Body of pancreas (tissue), 4 donors: ENCODE data around the gene SNX20. TPM values are rescaled to one million over a fixed set of nuclear protein-coding genes. Genes with fewer than 3 reads are reported as not detected.

ENCODE experiments used
- ATAC-seq: fragments of 150-250 bp; one replicate; pipeline ENCODE4 v1.9.1; 2016
- DNase-seq, 4 donors: peaks; one replicate each; pipeline ENCODE4 v3.0.0-alpha.2; 2019
- H3K27ac ChIP-seq, 4 donors: fragments of 200-600 bp; sonication (generic); 1 replicate in 3 of 4; 2 replicates in 1 of 4; pipeline versions ENCODE4 v1.5.1 to v1.6.1; 2016 to 2019; ENCODE audit warnings: mild to moderate bottlenecking in 1 of 4, mixed read lengths in 1 of 4, moderate library complexity in 1 of 4
- H3K27me3 ChIP-seq, 2 donors: fragments of 200-600 bp; sonication (generic); one replicate each; pipeline ENCODE4 v1.6.0; 2016; ENCODE audit warnings: mild to moderate bottlenecking in 1 of 2
- H3K36me3 ChIP-seq, 2 donors: fragments of 200-600 bp; sonication (generic); replicated peaks in 1 of 2; 2 replicates each; pipeline ENCODE4 v1.5.1; 2016; ENCODE audit warnings: low read depth in 2 of 2; ENCODE audit not compliant: insufficient read depth in 1 of 2
- H3K4me1 ChIP-seq: fragments of 200-600 bp; sonication (generic); one replicate; pipeline ENCODE4 v1.6.0; 2016
- H3K4me3 ChIP-seq, 2 donors: fragments of 200-600 bp; sonication (generic); 1 replicate in 1 of 2; 2 replicates in 1 of 2; pipeline ENCODE4 v1.5.1; 2016 to 2019
- H3K9me3 ChIP-seq, 3 donors: fragments of 200-600 bp; sonication (generic); 1 replicate in 2 of 3; 2 replicates in 1 of 3; pipeline ENCODE4 v1.5.1; 2016
- POLR2A ChIP-seq, 3 donors: fragments of 450-650 bp; IDR thresholded peaks; one replicate each; pipeline ENCODE4 v1.6.1; 2016; ENCODE audit warnings: antibody characterized with exemption in 3 of 3, mild to moderate bottlenecking in 2 of 3
- WGBS, 2 donors: methylation state at CpG; one replicate each; pipeline ENCODE4 v1.1.5; 2017; 5-methylcytosine and 5-hydroxymethylcytosine counted together
- intact Hi-C: fragments of 100-400 bp; cut with DNase I; formaldehyde crosslinking; loops from one replicate; pipeline ENCODE4 v1.15.1; 2023
- total RNA-seq, 2 donors: library from RNA; depleted of rRNA; stranded (reverse); fragments of >200 nt; gene quantifications; one replicate each; pipeline ENCODE4 v1.1.0, GENCODE V29; 2016
- TF ChIP-seq, protein P1 (sequence below), 7 experiments: fragments of 450-650 bp in 4 of 7; fragments of 200-600 bp in 3 of 7; sonication (generic) in 3 of 7; IDR thresholded peaks; one replicate each; pipeline ENCODE4 v1.5.1; 2016 to 2019; ENCODE audit warnings: antibody characterized with exemption in 7 of 7

Gene SNX20
- total RNA-seq, 2 donors from 2014 or later = 0.99 to 2.1 TPM

DNA sequence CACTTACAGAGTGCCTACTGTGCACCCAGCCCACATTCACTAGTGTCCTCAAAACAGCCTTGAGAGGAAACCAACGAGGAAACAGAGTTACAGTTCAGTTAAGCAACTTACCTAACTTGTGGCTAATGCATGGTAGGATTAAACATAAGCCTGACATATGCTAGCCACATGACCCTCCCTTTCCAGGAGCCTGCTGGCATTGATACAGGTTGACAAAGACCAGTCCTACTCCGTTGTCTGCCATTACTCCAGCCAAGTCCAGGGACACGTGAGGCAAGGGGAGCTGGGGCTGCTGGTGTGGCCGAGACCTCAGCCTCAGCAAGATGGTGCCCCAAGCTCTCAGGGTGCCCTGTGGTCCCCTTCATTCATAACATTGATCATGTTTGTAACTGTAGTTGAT, 37.9 kb downstream of the SNX20 start:
- DNase-seq = no peak
- Histone ChIP-seq H3K4me3 (no peak overlapping the region), H3K27me3 (no peaks in the 10 kb centered on the region), H3K9me3 (no peaks in the 10 kb centered on the region), H3K27ac (no peak overlapping the region), H3K4me1 (no peaks in the 10 kb centered on the region), H3K36me3 (no peaks in the 10 kb centered on the region)
- no peak for ATAC-seq
- intact Hi-C loops = no loop called here
- TF ChIP-seq, protein P1, sequence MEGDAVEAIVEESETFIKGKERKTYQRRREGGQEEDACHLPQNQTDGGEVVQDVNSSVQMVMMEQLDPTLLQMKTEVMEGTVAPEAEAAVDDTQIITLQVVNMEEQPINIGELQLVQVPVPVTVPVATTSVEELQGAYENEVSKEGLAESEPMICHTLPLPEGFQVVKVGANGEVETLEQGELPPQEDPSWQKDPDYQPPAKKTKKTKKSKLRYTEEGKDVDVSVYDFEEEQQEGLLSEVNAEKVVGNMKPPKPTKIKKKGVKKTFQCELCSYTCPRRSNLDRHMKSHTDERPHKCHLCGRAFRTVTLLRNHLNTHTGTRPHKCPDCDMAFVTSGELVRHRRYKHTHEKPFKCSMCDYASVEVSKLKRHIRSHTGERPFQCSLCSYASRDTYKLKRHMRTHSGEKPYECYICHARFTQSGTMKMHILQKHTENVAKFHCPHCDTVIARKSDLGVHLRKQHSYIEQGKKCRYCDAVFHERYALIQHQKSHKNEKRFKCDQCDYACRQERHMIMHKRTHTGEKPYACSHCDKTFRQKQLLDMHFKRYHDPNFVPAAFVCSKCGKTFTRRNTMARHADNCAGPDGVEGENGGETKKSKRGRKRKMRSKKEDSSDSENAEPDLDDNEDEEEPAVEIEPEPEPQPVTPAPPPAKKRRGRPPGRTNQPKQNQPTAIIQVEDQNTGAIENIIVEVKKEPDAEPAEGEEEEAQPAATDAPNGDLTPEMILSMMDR (IDR thresholded peaks at IDR 0.05) = no peak
- 86 to 87% methylated on average over 4 of the region's 4 CpGs for WGBS, 2 donors

DNA sequence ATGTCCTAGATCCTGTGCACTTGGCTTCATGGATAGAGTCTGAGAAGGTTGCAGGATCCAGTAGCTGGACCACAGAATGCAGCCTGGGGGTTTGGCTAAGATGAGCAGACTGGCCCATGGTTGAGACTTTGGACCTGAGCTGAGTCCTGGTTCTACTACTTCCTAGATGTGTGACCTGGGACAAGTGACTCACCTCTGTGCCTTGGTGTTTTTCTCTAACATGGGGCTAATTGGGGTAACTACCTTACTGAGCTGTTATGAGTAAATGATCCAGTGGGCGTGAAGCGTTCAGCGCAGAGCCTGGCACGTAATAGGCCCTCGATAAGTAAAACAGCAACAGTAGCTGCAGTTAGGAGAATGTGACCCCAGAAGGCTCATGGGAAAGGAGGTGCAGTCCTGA, 38.8 kb downstream of the SNX20 start:
- TF ChIP-seq, protein P1 (IDR thresholded peaks at IDR 0.05) = no peak
- no peak for TF ChIP-seq POLR2A (IDR thresholded peaks at IDR 0.05)
- Histone ChIP-seq H3K27ac (no peak overlapping the region), H3K36me3 (no peaks in the 10 kb centered on the region), H3K4me1 (no peaks in the 10 kb centered on the region), H3K27me3 (no peaks in the 10 kb centered on the region), H3K9me3 (no peaks in the 10 kb centered on the region), H3K4me3 (no peak overlapping the region)
- DNase-seq (no peak), ATAC-seq (no peak)
- intact Hi-C loops = no loop called here
- 93 to 97% methylated on average over 5 of the region's 5 CpGs for WGBS, 2 donors

DNA sequence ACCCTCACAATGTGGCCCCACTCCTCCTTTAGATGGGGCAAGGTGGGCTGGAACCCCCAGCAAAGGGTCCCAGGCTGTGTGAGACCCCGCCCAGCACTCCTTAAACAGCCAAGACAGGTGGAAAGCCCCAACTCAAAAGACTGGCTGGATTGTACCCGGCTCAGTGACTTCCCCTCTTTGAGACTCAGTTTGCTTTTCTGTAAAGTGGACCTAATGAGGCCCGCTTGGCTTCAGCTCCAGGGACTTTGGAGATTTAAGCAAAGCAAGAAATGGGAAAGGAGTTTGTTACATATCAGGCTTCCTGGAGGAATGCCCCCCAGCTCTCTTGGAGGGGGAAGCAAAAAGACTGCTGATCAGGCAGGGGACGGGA, 39.3 kb downstream of the SNX20 start:
- DNase-seq = no peak
- no peak for ATAC-seq
- WGBS, 2 donors = 92 to 97% methylated on average over 4 of the region's 4 CpGs
- intact Hi-C loops = no loop called here
- Histone ChIP-seq H3K27ac (no peak overlapping the region), H3K27me3 (no peaks in the 10 kb centered on the region), H3K36me3 (no peaks in the 10 kb centered on the region), H3K4me3 (no peak overlapping the region), H3K4me1 (no peaks in the 10 kb centered on the region), H3K9me3 (no peaks in the 10 kb centered on the region)
- TF ChIP-seq, protein P1 (IDR thresholded peaks at IDR 0.05) = no peak
- no peak for TF ChIP-seq POLR2A (IDR thresholded peaks at IDR 0.05)

DNA sequence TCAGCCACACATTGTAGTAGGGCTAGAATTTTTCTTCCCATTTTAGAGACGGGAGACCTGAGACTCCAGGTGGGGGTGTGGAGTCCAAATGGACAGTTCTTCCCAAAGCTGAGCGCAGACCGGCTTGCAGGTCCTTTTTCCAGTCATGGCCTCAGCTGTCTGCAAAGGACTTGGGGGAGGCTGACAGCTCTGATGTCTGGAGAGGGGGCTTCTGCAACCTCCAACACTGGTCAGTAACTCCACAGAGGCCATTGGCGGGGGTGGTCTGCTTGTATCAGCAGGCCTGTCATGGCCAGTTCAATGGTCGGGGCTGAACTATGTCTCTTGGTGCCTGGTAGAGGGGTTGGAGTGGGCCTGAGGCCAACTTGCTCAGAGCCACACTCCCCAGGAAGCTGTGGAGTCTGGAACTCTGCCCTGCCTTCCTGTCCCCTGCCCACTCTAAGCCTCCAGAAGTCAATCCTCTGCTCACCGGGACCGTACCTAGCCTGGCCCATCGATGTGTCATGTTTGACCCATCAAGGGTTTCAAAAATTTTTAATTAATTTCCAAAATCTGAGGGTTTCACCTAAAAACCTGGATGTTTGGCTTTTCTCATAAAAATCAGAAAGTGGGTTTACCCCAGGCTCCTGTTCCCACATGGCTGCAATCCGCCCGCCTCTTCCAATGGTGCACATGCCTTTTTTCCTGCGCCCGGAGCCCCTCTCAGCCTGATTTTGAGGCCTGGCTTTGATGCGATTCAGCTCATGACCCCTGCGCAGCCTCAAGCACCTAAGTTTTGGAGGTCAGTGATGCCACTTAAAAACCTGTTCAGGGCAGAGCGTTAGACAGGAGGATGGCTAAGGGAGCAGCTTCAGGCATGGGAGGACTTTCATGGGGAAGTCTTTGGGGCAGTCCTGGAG, 39.9 kb downstream of the SNX20 start:
- H3K4me1 ChIP-seq = no peaks in the 10 kb centered on the region
- no peak overlapping the region for H3K27ac ChIP-seq
- intact Hi-C loops = no loop called here
- no peaks in the 10 kb centered on the region for H3K9me3 ChIP-seq
- no peaks in the 10 kb centered on the region for H3K36me3 ChIP-seq
- DNase-seq = no peak
- H3K27me3 ChIP-seq = no peaks in the 10 kb centered on the region
- WGBS, 2 donors = 81 to 94% methylated on average over 14 to 15 of the region's 15 CpGs
- ATAC-seq = no peak
- H3K4me3 ChIP-seq = no peak overlapping the region
- no peak for TF ChIP-seq POLR2A (IDR thresholded peaks at IDR 0.05)
- TF ChIP-seq, protein P1 (IDR thresholded peaks at IDR 0.05) = no peak

DNA sequence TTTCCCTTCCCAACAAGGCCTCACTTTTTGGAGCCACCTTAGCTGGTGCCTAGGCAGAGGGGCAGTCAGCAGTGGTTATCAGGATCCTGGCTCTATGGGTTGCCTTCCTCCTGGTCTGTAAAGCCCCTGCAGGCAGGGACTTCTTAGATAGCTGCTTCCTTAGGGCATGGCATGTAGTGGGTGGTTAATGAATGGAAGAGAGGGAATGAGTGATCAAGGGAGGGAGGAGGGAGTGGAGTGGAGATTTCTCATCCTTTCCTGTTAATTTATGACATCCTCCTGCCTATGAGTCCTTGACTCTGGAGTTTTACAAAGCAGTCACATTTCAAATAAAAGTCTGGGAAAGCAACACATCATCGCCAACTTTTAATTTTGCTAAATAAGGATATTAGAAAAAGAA, 40.7 kb downstream of the SNX20 start:
- 87 to 94% methylated on average over 1 of the region's 1 CpG for WGBS, 2 donors
- Histone ChIP-seq H3K27me3 (no peaks in the 10 kb centered on the region), H3K9me3 (no peaks in the 10 kb centered on the region), H3K27ac (no peak overlapping the region), H3K4me3 (no peak overlapping the region), H3K36me3 (no peaks in the 10 kb centered on the region), H3K4me1 (no peaks in the 10 kb centered on the region)
- no peak for ATAC-seq
- intact Hi-C loops = no loop called here
- no peak for DNase-seq
- no peak for TF ChIP-seq POLR2A (IDR thresholded peaks at IDR 0.05)
- TF ChIP-seq, protein P1 (IDR thresholded peaks at IDR 0.05) = no peak
